NCI-H446 treated with DMSO at 0.1 percent for 48 hours (cell line): ENCODE results near the gene KRT17.

ENCODE experiments used
- DNase-seq: peaks from one replicate; lab custom pipeline; 2025; lab: John Stamatoyannopoulos, UW

The KRT17 gene

GRCh38 chr17:41571561-41572434 lies 52.6 kb downstream of the KRT17 start, which contains the start of gene KRT9:
KRT9 (minus strand) TSS chr17:41572059; CDS start chr17:41571992, 67 bp downstream.
- no peak for DNase-seq
